EH (cell line): Measurements from ENCODE around the gene INHBE.
"Not testable (repeated sequence)": the region's sequence is repeated elsewhere in the genome, so short reads cannot be mapped to it uniquely, and the experiment has no call there.

Experiments used
- DNase-seq: peaks from one replicate; pipeline ENCODE4 v3.0.0-alpha.2; 2015; ENCODE audit warnings: low read depth

INHBE gene

DNA sequence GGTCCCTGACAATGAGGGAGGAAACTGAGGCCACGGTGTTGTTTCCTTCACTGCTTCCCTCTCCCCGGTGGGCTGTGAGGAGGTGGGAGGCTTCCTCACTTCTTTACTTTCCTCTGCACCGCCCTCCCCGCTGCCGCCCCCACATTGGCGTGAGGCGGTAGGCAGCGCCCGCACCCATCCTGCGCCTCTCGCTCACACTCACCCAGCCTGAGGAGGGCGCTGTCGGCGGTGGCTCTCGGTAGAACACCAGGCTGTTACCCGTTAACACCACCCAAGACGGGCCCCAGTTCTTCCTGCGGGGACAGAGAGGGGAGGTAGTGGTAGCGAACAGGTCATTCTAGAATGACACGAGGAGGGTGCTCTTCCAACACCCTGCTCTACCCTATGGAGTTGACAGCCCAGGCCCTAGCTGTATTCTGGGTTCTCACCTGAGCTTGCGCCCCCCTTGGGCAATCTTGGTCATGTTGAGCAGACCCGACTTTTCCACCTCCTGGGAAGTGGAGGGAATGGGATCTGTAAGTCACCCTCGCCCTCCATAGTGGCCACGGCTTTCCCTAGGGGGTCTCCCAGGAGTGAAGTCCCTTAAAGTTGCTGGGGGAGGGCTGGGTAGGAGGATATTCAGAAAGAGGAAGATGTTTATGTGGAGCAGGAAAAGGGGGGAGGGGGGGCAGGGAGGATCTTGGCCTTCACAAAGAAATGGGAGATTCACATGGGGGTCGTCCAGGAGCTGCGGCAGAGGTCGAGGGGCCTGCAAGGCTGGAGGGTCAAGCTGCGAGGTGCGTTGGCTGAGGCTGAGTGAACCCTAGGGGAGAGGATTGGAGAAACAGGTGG lies 21.3 kb downstream of the INHBE start:
- no peak for DNase-seq

DNA sequence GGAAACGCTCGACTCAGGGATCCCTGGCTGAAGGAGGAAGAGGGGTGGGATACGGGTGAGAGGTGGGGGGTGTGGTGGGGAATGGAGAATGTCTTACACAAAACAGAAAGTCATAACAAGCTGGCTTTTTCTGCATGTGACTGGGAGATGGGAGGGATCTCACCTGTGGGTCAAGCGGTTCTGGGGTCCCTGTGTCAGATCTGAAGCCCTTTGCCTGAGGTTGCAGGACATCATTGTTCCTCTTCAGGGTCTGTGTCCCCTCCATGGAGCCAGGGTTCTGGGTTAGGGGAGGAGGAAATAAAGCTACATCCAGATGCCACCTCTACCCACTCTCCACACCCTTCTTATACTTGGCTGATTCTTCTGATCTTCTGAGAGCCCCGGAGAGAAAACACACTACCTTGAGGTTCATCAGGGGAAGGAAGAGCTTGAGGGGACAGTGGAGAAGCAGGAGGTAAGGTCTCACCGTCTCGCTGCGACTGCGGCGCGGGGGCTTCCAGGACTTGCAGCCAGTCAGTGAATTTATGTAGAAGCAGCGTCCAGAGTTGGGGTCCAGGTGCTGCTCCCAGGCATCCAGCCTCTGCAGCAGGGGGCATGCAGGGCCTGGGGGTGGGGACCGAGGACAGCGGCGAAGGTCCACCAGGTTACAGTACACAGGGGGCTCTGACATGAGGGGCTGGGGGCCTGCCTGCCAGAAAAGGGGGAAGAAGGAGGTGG lies 22.0 kb downstream of the INHBE start:
- no peak for DNase-seq

DNA sequence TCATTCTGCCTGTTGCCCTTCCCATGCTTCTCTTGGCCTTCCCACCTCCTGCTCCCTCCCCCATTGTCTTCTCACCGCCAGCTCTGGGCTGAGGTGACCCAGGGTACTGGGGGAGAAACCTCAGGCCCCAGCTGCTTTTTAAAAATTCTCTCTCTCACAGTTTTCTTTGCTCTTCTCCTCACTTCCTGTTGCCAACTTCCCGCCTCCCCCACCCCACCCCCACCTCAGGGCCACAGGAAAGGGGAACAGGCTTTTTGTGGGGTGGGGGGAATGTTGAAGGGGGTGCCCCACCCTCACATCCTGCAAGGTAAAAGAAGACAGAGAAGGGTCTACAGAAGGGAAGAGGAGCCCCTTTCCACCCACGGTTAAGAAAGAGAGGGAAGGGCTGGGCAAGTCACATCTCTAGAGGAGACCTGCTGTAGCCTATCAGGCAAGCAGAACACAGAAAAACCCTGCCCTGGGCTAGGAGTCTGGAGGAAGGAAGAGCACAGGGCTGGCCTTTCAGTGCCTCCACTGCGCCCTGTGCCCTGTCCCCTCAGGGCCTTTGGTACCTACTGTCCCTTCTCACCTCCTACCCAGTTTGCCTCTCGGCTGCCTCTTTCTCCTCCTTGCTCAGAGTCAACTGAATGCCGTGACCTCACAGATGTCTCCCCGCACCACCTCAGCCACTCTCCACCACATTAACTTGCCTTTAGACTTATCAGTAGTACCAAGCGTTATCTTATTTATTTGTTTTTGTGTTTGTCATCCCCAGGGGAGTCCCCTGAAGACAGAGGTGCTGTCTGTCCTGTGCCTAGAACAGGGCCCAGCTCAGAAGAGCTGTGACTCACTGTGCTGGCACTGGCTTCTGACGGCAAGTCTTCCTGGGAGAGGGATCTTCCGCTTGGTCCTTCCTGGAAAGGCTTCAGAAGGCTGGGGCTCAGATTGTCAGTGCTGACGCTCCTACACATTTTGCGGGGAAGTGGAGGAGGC lies 22.9 kb downstream of the INHBE start:
- peak; percentile 44 for DNase-seq

DNA sequence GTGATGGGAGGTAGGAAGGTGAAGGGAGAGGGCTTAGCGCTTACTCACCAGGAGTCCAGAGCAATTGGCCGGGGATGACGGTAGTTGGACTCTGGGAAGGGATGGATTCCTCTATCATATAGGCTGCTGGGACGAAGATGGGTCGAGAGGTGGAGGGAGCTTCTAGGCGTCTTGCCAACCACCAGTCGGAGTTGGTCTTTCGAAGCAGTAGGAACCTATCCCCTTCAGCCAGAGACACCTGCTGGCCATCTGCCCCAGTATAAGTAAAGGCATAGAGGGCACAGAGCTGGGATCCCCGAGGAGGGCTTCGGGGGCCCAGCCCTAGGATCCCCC lies 23.9 kb downstream of the INHBE start:
- no peak for DNase-seq

DNA sequence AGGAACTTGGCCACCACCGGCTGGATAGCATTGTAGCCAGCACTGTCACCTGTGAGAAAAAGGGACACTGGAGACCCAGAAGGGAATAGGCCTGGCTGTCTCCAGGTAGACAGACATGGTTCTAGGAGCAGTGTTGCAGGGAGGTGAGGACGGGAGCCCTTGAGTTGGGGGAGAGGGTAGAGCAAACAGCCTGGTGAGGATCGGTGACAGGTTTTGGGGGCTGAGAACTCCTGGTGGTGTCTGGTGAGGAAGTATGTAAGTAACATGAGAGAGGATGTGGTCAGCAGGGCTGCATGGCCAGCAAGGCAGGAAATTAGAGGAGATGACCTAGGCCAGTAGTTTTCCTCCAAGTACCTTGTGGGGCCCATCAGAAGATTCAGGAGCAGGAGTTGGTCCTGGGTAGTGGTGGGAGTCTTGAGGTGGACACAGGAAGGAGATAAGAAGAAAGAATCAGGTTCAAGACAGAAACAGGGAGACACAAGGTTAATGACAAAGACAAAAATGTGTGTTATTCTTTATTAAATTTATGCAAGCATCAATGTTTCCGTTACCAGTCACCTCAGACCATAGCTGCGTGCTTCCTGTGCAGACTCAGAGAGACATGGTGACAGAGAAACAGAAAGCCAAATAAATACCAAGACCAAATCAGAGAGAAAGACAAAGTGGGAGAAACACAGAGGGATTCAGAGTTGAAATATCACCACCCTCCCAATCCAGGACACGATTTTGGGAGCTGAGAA lies 24.4 kb downstream of the INHBE start, which contains the start of gene ARHGAP9:
Gene ARHGAP9, minus strand, starts transcription at position 491 of the 740 bp plus-strand sequence. Its CDS starts 460 bp downstream, at position 31.
- peak; percentile 41 for DNase-seq

DNA sequence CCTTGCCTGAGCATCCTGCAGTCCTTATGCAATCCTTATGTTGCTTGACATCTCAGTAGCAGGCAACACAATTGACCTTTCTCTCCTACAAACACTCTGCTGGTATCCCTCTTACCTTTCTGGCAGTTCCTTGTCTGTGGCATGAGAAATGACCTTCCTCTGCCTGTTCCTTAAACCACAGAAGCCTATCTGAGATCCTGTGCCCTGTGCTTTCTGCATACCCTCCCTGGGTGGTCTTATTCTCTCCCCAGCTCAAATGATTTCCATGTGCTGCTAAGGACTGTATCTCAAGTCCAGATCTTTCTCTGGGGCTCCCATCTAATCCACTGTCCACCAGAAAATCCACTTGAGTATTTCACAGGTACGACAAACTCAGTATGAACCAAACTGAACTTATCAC lies 26.6 kb downstream of the INHBE start:
- DNase-seq: no peak

DNA sequence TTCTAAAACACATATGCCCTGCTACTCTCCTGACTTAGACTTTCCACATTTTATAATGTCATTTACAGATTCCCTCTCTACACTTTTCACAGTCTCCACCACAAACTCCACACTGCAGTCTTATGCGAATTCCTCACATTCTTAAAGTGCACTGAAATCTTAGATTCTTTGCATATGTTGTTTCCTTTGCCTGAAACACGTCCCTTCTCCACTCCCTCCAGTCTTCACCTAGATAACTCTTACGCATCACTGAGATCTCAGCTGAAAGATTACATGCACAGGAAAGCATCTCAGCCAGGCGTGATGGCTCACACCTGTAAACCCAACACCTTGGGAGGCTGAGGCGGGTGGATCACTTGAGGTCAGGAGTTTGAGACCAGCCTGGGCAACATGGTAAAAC lies 28.4 kb downstream of the INHBE start:
- peak; percentile 85 for DNase-seq

DNA sequence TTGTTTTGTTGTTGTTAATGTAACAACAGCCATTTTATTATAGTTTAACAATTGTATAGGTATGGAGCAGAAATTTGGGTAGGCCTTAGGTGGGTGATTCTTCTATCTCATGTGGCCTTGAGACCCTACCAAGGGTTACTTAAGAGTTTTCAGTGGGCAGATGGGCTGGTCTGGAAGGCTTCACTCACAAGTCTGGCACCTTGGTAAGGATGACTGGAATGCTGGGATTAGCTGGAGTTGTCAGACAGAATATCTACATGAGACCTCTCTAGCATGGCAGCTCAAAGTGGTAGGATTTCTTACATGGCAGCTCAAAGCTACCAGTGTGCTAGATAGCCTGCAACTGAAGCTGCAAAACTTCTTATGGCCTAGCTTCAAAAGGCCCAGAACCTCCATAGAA lies 30.6 kb downstream of the INHBE start:
- no peak for DNase-seq

DNA sequence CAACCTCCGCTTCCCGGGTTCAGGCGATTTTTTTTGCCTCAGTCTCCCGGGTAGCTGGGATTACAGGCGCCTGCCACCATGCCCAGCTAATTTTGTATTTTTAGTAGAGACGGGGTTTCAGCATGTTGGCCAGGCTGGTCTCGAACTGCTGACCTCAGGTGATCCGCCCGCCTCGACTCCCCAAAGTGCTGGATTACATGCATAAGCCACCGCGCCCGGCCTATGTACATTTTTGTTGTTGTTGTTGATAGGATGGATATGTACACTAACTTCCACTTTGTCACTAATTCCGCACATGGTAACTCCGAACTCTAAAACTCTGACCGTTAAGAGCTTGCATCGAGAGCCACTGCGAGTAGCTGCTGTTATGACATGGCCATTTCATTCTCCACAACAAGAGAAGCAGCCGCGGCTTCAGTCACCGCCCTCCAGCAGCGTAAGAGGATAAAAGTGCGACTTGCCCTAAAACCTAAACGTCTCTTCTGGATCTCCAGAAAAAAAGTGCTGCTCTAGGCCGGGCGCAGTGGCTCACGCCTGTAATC lies 32.0 kb downstream of the INHBE start:
- no peak for DNase-seq

DNA sequence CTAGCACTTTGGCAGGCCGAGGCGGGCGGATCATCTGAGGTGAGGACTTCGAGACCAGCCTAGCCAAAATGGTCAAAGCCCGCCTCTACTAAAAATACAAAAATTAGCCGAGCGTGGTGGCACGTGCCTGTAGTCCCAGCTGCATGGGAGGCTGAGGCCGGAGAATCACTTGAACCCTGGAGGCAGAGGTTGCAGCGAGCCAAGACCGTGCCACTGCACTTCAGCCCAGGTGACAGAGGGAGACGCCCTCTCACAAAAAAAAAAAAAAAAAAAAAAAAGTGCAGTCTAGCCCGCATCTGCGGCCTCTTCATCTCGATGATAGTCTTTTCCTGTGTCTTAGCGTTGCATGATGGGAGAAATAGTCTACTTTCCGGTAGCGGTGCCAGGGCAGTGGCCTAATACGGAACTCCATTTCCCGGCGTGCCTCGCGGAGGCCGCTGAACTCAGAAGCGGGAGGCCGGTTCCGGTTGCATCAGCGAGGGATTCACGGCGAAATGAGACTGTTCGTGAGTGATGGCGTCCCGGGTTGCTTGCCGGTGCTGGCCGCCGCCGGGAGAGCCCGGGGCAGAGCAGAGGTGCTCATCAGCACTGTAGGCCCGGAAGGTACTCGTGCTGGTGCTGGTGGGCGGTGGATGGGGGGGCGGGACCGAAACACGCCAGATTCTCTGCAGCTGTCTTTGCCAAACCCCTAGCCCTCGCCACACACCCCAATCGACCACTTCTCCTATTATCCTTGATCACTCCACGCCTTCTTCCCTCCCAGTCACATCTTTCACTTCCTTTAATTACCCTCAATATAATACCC lies 32.7 kb downstream of the INHBE start, which contains the start of gene MARS1:
Gene MARS1, plus strand, starts transcription at position 472 of the 805 bp plus-strand sequence. Its CDS starts 23 bp downstream, at position 495.
- DNase-seq: peak; percentile 98

DNA sequence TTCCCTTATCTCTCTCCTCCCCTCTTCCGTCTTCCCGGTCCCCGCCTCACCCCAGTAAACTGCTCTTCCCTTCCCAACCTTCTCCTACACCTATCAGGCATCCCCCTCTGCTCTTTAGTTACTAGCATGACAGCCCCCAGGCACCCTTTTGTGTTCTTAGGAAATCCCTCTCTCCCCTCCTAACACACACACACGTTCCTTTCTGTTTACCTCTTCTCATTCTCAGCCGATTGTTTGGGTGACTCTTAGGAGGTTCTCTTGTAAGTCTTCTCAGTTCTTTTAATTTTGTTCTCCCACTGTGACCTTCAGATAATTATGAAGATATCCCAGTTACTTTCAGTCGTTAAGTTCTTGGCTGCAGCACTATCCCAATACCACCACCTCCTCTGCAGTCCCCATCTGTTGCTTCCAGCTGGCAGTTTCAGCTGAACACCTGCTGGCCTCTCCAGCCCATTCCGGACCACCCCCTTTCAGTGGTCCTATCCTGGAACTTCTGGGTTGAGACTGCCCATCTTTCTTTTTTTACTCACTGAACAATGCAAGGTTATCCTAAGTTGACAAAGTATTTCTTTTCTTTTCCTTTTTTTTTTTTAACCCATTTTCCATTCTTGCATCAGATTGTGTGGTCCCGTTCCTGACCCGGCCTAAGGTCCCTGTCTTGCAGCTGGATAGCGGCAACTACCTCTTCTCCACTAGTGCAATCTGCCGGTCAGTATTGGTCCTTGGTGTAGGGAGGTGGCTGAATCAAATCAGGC lies 33.5 kb downstream of the INHBE start:
- peak; percentile 12 for DNase-seq

DNA sequence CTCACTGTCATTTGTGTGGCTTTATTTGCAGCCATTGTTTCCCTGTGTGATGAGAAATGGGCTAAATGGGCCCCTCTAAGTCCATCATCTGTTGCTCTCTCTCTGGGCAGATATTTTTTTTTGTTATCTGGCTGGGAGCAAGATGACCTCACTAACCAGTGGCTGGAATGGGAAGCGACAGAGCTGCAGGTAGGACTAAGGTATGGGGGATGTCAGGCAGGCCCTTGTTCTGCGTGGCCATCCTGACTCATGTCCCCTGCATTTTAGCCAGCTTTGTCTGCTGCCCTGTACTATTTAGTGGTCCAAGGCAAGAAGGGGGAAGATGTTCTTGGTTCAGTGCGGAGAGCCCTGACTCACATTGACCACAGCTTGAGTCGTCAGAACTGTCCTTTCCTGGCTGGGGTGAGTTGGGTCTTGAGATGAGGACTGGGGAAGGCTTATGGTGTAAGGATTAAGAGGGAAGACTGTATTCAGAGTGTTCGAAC lies 34.1 kb downstream of the INHBE start:
- peak; percentile 45 for DNase-seq

DNA sequence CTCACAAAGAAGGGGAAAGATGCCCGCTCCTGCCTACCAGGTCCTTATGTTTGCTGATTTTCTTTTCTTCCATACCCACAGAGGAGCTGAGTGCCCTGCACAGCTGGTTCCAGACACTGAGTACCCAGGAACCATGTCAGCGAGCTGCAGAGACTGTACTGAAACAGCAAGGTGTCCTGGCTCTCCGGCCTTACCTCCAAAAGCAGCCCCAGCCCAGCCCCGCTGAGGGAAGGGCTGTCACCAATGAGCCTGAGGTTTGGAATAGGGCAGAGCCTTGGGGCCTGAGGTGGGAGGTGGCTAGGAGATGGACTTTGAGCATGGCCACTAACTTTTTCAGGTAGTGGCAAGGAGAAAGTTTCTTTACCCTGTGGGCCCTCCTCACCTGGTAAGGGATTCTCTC lies 35.0 kb downstream of the INHBE start:
- no peak for DNase-seq

DNA sequence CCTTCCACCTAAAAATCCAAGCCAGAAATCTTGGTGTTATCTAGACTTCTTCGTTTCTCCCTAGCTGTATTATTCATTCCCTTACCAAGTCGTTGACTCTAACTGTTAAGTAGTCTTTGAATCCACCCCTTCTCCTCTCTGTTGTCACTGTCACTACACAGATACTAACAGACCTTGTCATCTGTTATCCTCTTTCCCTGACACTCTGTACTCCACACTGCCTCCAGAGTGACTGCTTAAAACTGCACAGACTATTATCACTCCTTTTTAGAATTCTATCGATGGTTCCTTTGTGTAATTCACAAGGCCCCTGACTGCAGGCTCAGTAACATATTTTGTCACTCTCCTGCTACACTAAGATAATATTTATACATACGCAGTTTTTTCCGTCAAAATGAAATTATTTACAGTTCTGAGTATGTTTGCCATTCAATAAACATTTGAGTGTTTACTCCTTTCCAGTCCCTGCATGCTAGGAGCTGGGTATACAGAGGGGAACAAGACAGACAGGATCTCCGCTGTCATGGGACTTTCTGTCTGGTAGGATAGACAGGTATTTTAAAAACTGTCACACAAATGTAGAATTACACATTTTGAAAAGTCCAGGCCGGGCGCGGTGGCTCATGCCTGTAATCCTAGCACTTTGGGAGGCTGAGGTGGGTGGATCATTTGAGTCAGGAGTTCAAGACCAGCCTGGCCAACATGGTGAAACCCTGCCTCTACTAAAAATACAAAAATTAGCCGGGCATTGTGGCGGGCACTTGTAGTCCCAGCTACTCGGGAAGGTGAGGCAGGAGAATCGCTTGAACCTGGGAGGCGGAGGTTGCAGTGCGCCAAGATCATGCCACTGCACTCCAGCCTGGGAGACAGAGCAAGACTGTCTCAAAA lies 36.5 kb downstream of the INHBE start:
- no peak for DNase-seq

DNA sequence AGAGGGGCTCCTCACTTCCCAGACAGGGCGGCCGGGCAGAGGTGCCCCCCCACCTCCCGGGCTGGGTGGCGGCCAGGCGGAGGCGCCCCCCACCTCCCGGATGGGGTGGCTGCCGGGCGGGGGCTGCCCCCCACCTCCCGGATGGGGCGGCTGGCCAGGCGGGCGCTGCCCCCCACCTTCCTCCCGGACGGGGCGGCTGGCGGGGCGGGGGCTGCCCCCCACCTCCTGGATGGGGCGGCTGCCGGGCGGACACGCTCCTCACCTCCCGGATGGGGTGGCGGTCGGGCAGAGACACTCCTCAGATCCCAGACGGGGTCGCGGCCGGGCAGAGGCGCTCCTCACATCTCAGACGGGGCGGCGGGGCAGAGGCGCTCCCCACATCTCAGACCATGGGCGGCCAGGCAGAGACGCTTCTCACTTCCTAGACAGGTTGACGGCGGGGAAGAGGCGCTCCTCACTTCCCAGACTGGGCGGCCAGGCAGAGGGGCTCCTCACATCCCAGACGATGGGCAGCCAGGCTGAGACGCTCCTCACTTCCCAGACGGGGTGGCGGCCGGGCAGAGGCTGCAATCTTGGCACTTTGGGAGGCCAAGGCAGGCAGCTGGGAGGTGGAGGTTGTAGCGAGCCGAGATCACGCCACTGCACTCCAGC lies 40.1 kb downstream of the INHBE start:
- not testable (repeated sequence) for DNase-seq

DNA sequence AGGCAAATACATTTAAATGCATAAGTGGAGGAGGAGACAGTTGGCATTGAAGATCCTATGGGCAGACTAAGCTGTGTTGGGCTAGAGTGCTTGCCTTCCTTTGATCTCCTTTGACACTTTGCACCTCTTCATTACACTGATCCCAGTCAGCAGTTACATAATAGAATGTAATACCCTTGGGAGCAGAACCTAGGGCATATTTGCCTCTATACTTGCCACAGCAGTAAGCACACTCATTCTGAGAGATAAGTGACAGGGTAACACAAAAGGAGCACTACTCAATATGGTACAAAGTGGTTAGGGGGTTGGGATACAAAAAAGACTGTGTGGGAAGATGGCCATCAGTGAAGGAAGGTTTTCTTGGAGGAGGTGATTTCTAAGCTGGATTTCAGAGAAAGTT lies 41.7 kb downstream of the INHBE start:
- DNase-seq: no peak

DNA sequence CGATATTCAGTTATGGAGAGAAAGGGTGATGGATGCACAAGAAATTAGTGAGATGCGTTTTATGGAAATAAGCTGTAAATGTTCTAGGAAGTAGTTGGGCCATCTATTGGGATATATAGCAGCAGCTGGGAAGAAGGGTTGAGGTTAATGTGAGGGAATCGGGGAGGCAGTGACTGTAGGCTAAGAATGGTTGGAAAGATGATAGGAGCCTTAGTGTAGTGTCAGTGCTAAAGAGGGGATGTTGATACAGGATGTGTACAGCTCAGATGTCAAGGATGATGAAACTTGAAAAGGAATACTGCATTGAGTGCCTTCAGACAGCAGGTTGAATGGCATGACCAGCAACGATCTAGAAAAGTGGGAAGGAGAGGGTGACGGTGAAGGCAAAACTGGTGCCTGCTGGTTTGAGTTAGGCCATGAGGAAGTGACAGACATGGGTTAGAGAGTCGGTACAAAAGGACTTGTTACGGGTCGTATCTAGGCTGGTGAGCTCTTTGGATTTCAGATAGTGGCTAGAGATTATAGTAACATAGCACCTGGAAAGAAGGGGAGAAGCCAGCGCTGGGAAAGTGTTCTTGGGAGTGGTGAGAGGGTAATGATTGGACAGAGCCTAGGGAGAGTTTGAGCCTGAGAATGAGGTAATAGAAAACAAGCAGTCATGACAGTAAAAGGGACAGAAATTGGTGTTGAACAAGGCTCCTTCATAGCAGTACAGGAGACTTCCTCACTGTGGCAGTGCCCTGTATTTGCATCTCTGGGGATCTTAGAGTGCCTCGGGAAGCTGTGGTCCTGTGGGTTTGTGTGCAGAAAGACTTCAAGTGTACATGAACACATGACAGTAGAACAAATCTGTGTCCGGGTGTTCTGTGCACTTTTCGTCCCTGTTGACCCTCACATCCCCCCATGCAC lies 42.4 kb downstream of the INHBE start:
- DNase-seq: no peak
